Upper lobe of left lung (tissue), 6 donors: Measurements from ENCODE around the gene TBC1D9. TPM values are rescaled to one million over a fixed set of nuclear protein-coding genes. Genes with fewer than 3 reads are reported as not detected.
A peak's percentile ranks its signal among the peaks of the same experiment; 100 is the strongest.

ENCODE experiments used
- ATAC-seq, 2 donors: fragments of 200-7000 bp; cut with Tn5 transposase; one replicate each; pipeline ENCODE4 v1.9.1; 2022; ENCODE audit warnings: mild to moderate bottlenecking in 2 of 2, moderate library complexity in 2 of 2; ENCODE audit not compliant: low FRiP score in 2 of 2
- DNase-seq, 2 donors: peaks; one replicate each; pipeline ENCODE4 v3.0.0-alpha.2; 2019 to 2020
- H3K27ac ChIP-seq, 4 donors: fragments of 200-600 bp; sonication (generic); one replicate each; pipeline ENCODE4 v1.5.1; 2016 to 2019
- H3K27me3 ChIP-seq, 4 donors: fragments of 200-600 bp; sonication (generic); one replicate each; pipeline ENCODE4 v1.5.1; 2017 to 2019
- H3K36me3 ChIP-seq, 4 donors: fragments of 200-600 bp; sonication (generic); one replicate each; pipeline ENCODE4 v1.5.1; 2016 to 2019
- H3K4me1 ChIP-seq, 4 donors: fragments of 200-600 bp; sonication (generic); one replicate each; pipeline ENCODE4 v1.5.1; 2018 to 2019
- H3K4me3 ChIP-seq, 4 donors: fragments of 200-600 bp; sonication (generic); one replicate each; pipeline ENCODE4 v1.5.1; 2017 to 2019; ENCODE audit warnings: mild to moderate bottlenecking in 2 of 4, moderate library complexity in 1 of 4
- H3K9me3 ChIP-seq, 4 donors: fragments of 200-600 bp; sonication (generic); one replicate each; pipeline ENCODE4 v1.5.1; 2018 to 2019
- EP300 ChIP-seq, 4 donors: sonication (generic); formaldehyde crosslinking; IDR thresholded peaks; one replicate each; pipeline ENCODE4 v1.5.1; 2017; ENCODE audit warnings: antibody characterized with exemption in 4 of 4, control low read depth in 2 of 4
- POLR2A ChIP-seq, 4 donors: fragments of 450-650 bp; IDR thresholded peaks; one replicate each; pipeline ENCODE4 v1.5.1; 2016 to 2017; ENCODE audit warnings: antibody characterized with exemption in 4 of 4, mild to moderate bottlenecking in 2 of 4
- POLR2AphosphoS5 ChIP-seq, 2 donors: sonication (generic); formaldehyde crosslinking; IDR thresholded peaks; one replicate each; pipeline ENCODE4 v1.5.1; 2017; ENCODE audit warnings: antibody characterized with exemption in 2 of 2
- WGBS, 2 donors: methylation state at CpG; one replicate each; pipeline ENCODE4 v1.1.5; 2017 to 2018; 5-methylcytosine and 5-hydroxymethylcytosine counted together
- total RNA-seq, 6 donors: library from RNA; depleted of rRNA in 4 of 6; stranded (reverse); fragments of >200 nt in 4 of 6; gene quantifications; one replicate each; pipeline versions ENCODE4 v1.1.0 to v1.2.1, GENCODE V29; 2016 to 2021
- TF ChIP-seq, protein P1 (sequence below), 6 experiments: fragments of 450-650 bp in 4 of 6; fragments of 200-600 bp in 2 of 6; sonication (generic) in 2 of 6; IDR thresholded peaks; one replicate each; pipeline ENCODE4 v1.5.1; 2016 to 2019; ENCODE audit warnings: antibody characterized with exemption in 6 of 6
- donor health status: DM: no; HTN: no; CAD: no; lungs with moderate emphysema.
- donor health status: DM: no; HTN: yes; CAD: no; lungs with severe emphysema.

The TBC1D9 gene
- total RNA-seq, 6 donors from 2014 or later: 33.7 to 41.9 (median 38.1) TPM

DNA sequence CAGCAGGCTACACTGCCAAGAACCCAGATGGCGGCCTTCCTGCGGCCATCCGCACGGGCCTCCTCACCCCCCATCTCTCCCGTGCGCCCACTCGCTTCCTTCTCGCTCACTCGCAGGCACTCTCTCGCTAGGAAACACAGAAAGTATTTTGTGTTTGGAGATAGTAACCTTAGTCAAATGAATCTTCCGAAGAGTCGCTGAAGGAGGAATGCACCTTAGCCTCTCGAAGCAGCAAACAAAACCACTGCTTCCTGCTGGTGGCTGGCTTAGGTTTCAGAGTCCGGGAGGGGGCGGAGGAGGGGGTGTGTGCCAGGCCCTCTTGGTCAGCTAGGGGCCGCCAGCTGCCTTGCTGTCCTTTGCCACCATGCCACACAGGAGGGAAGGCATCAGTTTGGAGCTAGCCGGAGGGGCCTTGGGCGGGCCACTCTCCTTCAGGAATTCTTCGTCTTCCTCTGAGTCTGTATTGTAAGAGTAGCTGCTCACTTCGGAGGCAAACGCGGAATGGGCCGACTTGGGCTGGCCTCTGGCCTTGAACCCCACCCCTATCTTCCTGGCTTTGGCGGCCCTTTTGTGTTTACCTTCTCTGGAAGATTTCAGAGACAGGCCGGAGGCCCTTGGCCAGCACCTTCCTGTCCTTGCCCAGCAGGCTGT, 114.3 kb downstream of the TBC1D9 start:
- H3K4me3 ChIP-seq: peak overlapping the region; percentile 9 to 50 (median 40)
- H3K27ac ChIP-seq: peak overlapping the region; percentile 40 to 78 (median 60)
- no peaks in the 10 kb centered on the region for H3K9me3 ChIP-seq
- DNase-seq (peak; percentile 34 to 54), ATAC-seq (peak; percentile 51 to 71)
- H3K27me3 ChIP-seq: no peaks in the 10 kb centered on the region
- TF ChIP-seq POLR2A (IDR thresholded peaks at IDR 0.05) (no peak), EP300 (IDR thresholded peaks at IDR 0.05) (no peak), POLR2AphosphoS5 (IDR thresholded peaks at IDR 0.05) (no peak)
- TF ChIP-seq, protein P1, sequence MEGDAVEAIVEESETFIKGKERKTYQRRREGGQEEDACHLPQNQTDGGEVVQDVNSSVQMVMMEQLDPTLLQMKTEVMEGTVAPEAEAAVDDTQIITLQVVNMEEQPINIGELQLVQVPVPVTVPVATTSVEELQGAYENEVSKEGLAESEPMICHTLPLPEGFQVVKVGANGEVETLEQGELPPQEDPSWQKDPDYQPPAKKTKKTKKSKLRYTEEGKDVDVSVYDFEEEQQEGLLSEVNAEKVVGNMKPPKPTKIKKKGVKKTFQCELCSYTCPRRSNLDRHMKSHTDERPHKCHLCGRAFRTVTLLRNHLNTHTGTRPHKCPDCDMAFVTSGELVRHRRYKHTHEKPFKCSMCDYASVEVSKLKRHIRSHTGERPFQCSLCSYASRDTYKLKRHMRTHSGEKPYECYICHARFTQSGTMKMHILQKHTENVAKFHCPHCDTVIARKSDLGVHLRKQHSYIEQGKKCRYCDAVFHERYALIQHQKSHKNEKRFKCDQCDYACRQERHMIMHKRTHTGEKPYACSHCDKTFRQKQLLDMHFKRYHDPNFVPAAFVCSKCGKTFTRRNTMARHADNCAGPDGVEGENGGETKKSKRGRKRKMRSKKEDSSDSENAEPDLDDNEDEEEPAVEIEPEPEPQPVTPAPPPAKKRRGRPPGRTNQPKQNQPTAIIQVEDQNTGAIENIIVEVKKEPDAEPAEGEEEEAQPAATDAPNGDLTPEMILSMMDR (IDR thresholded peaks at IDR 0.05): peak in 4 of 6 experiments; percentile 29 to 50 (median 38)
- peaks cover 0 to 13% (median 7%) of the 10 kb centered on the region in 4 donors for H3K4me1 ChIP-seq
- peaks cover 0 to 42% (median 21%) of the 10 kb centered on the region in 4 donors for H3K36me3 ChIP-seq
- 53 to 58% methylated on average over 24 to 25 of the region's 25 CpGs for WGBS, 2 donors

DNA sequence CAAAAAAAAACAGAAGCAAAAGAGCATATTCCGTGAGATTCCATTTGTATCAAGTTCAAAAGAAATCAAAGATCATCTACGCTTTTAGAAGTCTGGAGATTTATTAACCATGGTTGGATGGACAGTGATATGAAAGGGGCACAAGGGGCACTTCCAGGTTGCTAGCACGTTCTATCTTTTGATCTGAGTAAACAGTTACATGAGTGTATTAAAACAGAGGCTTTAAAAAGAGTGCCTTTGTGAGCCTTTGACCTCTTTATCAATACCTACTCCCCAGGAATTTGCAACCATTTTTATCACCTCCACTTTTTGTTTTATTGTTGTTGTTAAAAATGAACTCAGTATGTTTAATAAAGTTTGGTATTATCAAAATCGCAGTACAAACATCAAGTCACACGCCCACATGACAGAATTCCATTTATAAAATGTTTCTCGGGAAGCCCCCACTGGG, 115.1 kb downstream of the TBC1D9 start:
- H3K4me3 ChIP-seq: peak overlapping the region in 3 of 4 donors; percentile 33 to 50 (median 48)
- no peaks in the 10 kb centered on the region for H3K27me3 ChIP-seq
- H3K27ac ChIP-seq: peak overlapping the region; percentile 40 to 78 (median 60)
- H3K4me1 ChIP-seq: peaks cover 0 to 13% (median 7%) of the 10 kb centered on the region in 4 donors
- DNase-seq: no peak
- peaks cover 0 to 41% (median 23%) of the 10 kb centered on the region in 4 donors for H3K36me3 ChIP-seq
- TF ChIP-seq, protein P1 (IDR thresholded peaks at IDR 0.05): no peak
- TF ChIP-seq EP300 (IDR thresholded peaks at IDR 0.05) (no peak), POLR2AphosphoS5 (IDR thresholded peaks at IDR 0.05) (no peak), POLR2A (IDR thresholded peaks at IDR 0.05) (no peak)
- WGBS, 2 donors: 51 to 59% methylated on average over 6 of the region's 6 CpGs
- no peaks in the 10 kb centered on the region for H3K9me3 ChIP-seq
- no peak for ATAC-seq

DNA sequence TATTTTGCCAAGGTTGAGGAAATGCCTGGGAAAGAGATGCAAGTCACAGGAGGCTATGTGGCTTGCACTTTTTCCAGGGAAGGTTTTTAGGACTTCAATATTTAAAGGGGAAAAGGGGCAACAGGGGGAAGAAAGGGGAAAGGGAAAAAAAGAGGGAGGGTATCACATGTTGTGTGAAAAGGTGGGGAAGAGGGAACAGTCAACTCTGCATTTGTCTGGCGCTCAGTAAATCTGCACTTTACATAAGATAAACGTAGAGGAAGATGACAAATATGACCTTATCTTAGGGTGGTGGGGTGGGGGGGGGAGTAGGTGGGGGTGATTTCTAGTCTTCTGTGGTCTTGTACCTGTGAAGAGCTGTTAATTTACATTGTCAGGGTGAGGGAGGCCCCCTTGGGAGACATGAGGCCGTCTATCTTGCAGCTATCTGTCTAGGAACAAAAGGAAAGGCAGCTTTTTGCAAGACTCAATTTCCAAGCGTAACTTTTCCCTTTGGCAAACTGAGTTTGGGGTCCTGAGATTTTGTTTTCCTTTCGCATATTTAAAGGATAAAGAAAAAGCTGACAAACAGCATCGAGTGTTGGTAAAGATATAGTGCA, 115.9 kb downstream of the TBC1D9 start:
- DNase-seq (no peak), ATAC-seq (no peak)
- no peaks in the 10 kb centered on the region for H3K27me3 ChIP-seq
- H3K27ac ChIP-seq: no peak overlapping the region
- no peak overlapping the region for H3K4me3 ChIP-seq
- no peaks in the 10 kb centered on the region for H3K9me3 ChIP-seq
- WGBS, 2 donors: 45 to 72% methylated on average over 6 of the region's 6 CpGs
- TF ChIP-seq, protein P1 (IDR thresholded peaks at IDR 0.05): no peak
- no peak for TF ChIP-seq POLR2A (IDR thresholded peaks at IDR 0.05)
- peaks cover 0 to 20% (median 9%) of the 10 kb centered on the region in 4 donors for H3K4me1 ChIP-seq
- peaks cover 0 to 41% (median 23%) of the 10 kb centered on the region in 4 donors for H3K36me3 ChIP-seq

DNA sequence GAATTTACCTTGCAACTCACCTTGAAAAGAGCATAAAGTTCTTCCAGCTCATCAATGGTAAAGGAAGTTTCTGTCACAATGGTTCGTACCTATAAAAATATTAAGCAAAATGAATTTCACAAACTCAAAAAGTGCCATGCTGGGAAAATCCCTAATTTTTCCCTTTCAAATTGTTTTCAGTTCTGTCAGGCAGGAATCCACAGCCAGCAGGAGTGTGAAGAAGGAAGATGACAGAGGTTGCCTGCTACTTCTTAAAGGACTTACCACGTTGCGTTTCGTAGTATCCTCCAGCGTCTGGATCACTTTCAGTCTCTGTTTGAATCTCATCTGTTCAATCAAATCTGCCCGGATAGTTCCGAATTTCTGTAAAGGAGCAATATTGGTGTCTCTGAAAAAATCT, 117.1 kb downstream of the TBC1D9 start:
- H3K4me3 ChIP-seq: no peak overlapping the region
- no peak for TF ChIP-seq EP300 (IDR thresholded peaks at IDR 0.05)
- TF ChIP-seq POLR2A (IDR thresholded peaks at IDR 0.05): no peak
- no peak for TF ChIP-seq POLR2AphosphoS5 (IDR thresholded peaks at IDR 0.05)
- TF ChIP-seq, protein P1 (IDR thresholded peaks at IDR 0.05): no peak
- ATAC-seq: no peak
- H3K4me1 ChIP-seq: peaks cover 0 to 20% (median 9%) of the 10 kb centered on the region in 4 donors
- no peak overlapping the region for H3K27ac ChIP-seq
- H3K27me3 ChIP-seq: no peaks in the 10 kb centered on the region
- 92% methylated on average over 7 of the region's 7 CpGs for WGBS, 2 donors
- no peak for DNase-seq
- peaks cover 0 to 36% (median 15%) of the 10 kb centered on the region in 4 donors for H3K36me3 ChIP-seq
- no peaks in the 10 kb centered on the region for H3K9me3 ChIP-seq
